PC-9 (cell line): ENCODE measurements around the gene ZNF219.

Experiments
- CTCF ChIP-seq: fragments of 200-600 bp; sonication (generic); conservative IDR thresholded peaks from 2 replicates; pipeline ENCODE4 v1.6.1; 2017; ENCODE audit warnings: mixed run types, antibody characterized with exemption, mild to moderate bottlenecking, moderate library complexity
- EZH2 ChIP-seq: fragments of 200-600 bp; sonication (generic); IDR thresholded peaks from 2 replicates; pipeline ENCODE4 v1.8.0; 2017; ENCODE audit warnings: antibody characterized with exemption, low read depth

- TF ChIP-seq CTCF (no peak), EZH2 (no peak)
These were observed at the start of gene ZNF219 for GRCh38 chr14:21098076-21098891.
